GM19043 (cell line): ENCODE data around the gene TES.
"Not testable (repeated sequence)": the region's sequence is repeated elsewhere in the genome, so short reads cannot be mapped to it uniquely, and the experiment has no call there.

ENCODE experiments used
- ATAC-seq: cut with Tn5 transposase; IDR thresholded peaks from one replicate; pipeline ENCODE4 v1.9.1; 2021; ENCODE audit warnings: low read depth; ENCODE audit not compliant: unreplicated experiment

The TES gene

DNA sequence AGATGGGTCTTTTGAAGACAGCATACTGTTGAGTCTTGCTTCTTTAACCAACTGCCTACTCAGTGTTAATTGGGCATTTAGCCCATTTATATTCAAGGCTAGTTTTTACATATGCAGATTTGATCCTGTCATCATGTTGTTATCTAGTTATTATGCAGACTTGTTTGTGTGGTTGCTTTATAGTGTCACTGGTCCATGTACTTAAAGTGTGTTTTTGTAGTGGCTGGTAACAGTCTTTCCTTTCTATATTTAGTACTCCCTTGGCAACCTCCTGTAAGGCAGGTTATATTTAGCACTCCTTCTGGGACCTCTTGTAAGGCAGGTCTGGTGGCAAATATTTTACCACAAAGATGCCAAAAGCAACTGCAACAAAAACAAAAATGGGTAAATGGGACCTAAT is 66.7 kb downstream of the TES start:
- ATAC-seq: no peak

DNA sequence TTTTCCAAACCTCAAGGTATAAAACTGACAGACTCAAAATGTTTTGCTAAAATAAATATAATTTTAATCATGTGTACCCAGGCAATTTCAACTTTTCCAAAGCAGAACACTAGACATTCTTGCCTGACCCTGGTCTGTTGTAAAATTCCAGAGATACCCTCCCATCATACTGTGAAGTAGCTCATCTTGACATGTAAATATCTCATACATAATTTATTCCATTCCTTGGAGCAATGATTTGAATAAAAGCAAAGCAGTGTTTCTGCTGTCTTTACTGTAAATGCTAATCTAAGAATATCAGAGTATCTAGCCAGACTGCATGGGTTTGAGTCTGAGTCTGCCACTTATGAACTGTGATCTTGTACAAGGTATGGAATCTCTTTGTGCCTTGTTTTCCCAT is 68.9 kb downstream of the TES start:
- ATAC-seq: no peak

DNA sequence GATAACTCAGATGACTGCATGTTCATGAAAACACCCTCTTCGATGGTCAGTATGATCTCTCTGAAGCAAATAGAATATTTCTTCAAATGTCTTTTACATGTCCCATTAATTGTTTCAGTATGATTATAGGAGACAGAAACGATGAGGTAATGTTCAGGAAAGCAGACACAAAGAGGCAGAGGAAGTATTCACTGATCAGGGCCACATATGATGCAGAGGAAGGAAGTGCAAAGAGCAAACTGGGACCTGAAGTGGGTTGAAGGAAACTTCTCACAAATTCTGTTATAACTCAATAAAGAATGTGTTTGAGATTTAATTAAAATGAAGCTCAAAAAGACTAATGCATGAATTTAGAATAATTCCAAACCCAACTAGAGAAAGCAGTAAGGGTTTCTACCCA is 70.5 kb downstream of the TES start:
- no peak for ATAC-seq

DNA sequence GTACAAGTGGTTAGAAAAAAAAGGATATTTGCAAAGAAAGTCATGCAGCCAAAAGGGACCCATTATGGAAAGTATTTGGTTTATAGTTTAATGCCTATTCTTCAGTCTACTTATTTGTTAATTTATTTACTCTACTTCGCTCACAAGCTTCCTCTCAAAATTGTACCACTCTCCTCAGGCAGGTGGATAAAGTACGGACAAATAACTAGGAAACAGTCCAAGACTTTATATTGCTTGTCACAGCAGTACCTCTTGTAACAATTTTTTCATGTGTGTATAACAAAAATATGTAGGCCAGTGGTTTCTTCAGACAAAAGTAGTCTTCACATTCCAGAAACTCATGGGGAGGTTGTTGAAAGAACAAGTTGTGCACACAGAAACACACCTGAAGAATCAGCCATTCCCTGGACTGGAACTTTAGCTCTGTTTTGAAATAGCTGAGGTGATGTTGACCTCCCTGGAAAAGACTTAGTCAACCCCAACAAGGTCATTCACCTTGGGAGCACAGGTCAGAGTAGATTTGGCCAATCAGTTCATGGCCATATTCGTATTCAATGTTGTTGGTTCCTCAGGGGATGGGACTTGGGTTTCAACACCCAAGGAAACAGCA is 73.4 kb downstream of the TES start:
- no peak for ATAC-seq

DNA sequence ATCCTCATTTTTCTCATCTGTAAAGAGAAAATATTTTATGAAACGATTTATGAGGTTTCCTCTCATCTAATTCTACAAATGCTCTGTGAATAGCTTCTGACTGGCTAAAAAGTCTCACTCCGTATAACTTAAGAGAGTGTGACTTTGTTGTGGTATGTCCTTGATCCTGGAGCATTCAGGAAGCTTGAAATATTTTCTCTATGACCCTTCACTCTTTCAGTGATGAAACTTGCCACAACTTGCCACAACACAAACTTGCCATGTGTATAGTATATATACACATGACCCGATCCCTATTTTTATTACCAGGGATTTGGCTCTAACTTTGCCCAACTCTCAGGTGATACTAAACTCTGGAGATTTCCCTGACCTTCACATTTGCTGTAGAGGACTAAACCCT is 74.1 kb downstream of the TES start:
- ATAC-seq: no peak

DNA sequence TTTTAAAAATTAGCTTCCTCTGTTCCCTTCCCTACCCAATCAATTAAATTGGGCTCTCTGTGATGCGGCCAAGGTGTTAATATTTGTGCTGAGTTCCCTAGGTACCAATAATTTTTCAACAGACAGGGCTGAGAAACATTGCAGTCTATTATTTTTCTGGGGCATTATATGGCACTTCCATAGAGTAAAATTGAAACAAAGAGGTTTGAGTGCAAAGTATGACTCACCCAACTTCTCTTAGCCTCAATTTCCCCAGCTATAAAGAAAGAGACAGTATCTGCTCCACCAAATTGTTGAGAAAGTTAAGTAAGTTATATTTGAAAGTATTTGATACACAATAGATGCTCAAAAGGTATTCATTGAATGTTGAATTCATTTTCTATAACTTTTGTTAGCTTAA is 74.9 kb downstream of the TES start:
- ATAC-seq: no peak

DNA sequence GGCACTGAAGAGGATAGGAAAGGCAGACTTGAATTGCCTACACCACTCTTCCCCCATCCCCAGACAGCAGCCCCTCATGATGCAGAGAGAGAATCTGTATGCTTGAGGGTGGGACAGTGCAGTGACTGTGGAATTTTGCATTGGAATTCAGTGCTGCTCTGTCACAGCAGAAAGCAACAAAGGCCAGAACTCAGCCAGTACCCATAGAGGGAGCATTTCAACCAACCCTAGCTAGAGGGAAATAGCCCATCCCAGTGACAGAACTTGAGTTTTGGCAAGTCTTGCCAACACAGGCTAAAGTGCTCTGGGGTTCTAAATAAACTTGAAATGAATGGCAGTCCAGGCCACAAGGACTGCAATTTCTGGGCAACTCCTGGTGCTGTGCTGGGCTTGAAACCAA is 80.4 kb downstream of the TES start:
- ATAC-seq: no peak

DNA sequence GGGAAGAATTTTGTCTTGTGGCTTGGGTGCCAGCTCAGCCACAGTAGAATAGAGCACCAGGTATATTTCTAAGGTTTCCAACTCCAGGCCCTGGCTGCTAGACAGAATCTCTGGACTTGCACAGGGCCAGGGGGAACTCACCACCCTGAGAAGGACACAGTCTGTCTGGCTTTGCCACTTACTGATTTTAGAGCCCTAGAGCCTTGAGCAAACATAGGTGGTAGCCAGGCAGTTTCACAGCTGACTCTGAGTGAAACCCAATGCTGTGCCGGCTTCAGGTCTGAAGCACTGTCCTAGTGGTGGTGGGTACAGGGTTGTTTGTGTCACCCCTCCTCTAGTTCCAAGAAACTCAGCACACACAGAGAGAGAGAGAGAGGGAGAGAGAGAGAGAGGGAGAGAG is 81.6 kb downstream of the TES start:
- no peak for ATAC-seq

DNA sequence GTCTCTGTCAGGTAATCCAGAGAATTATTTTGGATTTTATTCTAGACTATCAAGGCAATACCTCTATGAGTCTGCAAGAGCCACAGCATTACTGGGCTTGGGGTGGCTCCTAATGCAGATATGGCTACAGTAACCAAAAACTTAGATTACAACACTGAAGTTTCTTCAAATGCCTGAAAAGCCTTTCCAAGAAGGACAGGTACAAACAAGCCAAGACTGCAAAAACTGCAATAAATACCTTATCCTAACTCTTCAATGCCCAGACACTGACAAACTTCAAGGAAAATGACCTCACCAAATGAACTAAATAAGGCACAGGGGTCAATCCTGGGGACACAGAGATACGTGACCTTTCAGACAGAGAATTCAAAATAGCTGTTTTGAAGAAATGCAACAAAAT is 82.0 kb downstream of the TES start:
- ATAC-seq: no peak

DNA sequence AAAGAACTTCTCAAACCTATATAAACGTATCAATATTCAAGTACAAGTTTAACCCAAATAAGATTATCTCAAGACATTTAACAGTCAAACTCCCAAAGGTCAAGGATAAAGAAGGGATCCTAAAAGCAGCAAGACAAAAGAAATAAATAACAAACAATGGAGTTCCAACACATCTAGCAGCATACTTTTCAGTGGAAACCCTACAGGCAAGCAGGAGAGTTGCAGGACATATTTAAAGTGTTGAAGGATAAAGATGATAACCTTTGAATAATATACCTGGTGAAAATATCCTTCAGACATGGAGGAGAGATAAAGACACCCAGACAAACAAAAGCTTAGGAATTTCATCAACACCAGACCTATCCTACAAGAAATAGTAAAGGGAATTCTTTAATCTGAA is 82.8 kb downstream of the TES start:
- no peak for ATAC-seq

DNA sequence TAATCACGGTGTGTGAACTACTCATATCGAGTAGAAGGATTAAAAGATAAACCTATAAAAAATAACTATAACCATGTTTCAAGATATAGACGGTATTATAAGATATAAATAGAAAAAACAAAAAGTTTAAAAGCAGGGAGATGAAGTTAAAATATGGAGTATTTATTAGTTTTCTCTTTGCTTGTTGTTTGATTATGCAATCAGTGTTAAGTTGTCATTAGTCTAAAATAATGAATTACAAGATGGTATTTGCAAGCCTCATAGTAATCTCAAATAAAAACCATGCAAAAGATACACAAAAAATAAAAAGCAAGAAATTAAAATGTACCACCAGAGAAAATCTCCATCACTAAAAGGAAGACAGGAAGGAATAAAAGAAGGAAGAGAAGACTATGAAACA is 83.3 kb downstream of the TES start:
- no peak for ATAC-seq

DNA sequence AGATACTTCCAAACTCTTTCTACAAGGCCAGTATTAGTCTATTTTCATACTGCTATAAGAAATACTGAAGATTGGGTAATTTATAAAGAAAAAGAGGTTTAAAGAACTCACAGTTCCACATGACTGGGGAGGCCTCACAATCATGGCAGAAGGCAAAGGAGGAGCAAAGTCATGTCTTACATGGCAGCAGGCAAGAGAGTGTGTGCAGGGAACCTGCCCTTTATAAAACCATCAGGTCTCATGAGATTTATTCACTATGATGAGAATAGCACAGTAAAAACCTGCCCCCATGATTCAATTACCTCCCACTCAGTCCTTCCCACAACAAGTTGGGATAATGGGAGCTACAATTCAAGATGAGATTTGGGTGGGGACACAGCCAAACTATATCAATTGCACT is 85.6 kb downstream of the TES start:
- ATAC-seq: not testable (repeated sequence)

DNA sequence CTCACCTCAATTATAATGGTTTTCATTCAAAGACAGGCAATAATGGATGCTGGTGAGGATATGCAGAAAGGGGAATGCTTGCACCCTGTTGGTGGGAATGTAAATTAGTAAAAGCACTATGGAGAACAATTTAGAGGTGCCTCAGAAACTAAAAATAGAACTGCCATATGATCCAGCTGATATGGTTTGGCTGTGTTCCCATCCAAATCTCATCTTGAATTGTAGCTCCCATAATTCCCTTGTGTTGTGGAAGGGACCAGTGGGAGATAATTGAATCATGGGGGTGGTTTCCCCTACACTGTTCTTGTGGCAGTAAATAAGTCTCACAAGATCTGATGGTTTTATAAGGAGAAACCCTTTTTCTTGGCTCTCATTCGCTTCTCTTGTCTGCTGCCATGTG is 87.7 kb downstream of the TES start:
- ATAC-seq: no peak

DNA sequence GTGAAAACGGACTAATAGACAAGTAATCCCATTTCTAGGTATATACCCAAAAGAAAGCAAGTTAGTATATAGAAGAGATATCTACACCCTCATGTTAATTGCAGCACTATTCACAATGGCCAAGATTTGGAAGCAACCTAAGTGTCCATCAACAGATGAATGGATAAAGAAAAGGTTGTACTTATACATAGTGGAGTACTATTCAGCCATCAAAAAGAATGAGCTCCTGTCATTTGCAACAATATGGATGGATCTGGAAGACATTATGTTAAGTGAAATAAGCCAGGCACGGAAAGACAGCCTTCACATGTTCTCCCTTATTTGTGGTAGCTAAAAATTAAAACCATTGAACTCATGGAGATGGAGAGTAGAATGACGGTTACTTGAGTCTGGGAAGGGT is 88.2 kb downstream of the TES start:
- ATAC-seq: no peak

DNA sequence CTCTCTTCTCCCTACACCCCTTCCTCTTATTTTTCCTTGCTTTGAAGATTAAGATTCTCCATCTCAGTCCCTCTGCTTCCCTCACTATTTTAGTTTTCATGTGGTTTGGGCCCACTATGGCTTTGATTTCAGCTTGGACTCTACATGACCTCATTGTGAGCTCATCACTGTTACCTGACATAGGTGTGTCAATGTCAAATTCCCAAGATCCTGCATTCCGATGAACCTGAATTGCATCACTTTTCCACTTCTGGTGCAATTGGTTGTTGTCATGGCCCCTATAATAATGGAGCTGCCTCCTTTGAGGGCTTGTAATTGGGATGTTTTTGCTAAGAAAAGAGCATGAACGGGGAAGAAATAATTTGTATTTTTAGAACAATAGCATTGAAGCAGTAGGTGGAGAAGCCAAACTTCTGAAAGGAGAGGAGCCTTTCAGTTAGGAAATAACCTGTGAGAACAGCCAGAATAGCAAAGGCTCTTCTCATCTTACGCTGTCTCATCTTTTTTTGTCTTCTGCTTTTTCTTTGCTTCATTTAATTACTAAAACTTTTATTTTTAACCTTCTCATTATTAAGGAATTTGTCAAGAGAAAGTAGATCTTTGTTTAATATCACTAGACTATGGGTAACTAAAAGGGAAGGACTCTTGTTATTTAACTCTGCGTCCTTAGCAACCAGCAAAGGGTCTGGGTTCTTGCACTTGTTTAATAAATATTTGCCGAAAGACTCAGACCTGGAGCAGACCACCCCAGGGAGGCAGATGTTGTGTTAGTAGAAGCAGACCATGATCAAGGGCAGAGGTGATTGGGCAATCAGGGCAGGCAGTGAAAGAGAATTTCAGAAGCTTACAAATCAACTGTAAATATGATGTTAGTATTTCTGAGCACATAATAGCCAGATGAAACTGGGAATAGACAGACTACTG is 95.4 kb downstream of the TES start:
- no peak for ATAC-seq

DNA sequence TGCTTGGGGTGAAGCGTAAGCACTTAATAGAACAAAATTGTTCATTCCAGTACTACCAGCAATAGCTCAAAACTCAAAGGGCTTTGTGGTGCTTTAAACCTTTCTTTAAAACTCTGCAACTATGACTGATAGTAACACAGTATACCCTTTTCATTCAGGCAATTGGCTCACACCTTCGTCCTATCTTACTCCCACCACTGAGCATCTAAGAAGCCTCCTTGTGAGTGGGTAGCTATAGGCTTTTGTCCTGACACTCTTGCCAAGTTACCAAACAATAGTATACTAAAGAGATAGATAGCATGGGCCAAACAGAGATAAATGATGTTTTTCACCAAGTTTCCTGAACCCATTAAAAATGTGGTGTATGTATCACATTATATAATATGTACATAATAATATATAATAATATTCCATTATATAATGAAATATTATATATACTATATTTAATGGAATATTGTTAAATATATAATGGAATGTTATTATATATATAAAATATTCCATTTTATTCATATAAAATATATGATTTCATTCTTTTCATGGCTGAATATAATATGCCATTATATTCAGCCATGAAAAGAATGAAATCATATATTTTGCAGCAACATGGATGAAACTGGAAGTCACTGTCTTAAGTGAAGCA is 96.2 kb downstream of the TES start:
- ATAC-seq: no peak

DNA sequence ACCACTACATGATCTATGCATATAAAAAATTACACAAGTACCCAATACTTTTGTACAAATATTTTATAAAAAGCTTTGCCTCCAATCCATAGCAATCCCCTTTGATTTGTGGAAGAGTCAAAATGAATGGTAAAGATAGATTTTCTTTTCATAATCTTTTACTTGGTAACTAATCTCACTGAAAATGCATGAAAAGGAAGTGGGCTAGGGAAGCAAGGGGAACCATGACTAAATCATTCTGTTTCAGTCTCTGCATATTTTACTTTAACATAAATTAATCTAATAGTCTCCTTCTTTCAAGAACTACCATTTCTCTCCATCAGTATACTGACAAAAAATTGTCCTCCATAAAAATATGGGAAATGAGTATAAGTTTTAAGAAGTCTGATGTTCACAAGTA is 96.9 kb downstream of the TES start:
- no peak for ATAC-seq
